Neuronal stem cell (in vitro differentiated cells): Measurements from ENCODE around the gene PPP2R5B.

Experiments
- DNase-seq: peaks from one replicate; pipeline ENCODE4 v3.0.0-alpha.2; 2013; ENCODE audit warnings: low spot score
- H2AFZ ChIP-seq: one replicate; pipeline ENCODE4 v1.6.1; 2013; ENCODE audit warnings: mild to moderate bottlenecking, low read length, inconsistent platforms
- H2AK5ac ChIP-seq: 2 replicates; pipeline ENCODE4 v1.6.1; 2013; ENCODE audit warnings: low read depth, mild to moderate bottlenecking, inconsistent platforms, low read length, moderate library complexity, mixed read lengths
- H2BK120ac ChIP-seq: 2 replicates; pipeline ENCODE4 v1.6.1; 2013; ENCODE audit warnings: low read depth, mild to moderate bottlenecking, inconsistent platforms, low read length, moderate library complexity, mixed read lengths
- H2BK12ac ChIP-seq: one replicate; pipeline ENCODE4 v1.6.1; 2013; ENCODE audit warnings: low read length, inconsistent platforms
- H2BK15ac ChIP-seq: 2 replicates; pipeline ENCODE4 v1.6.1; 2013; ENCODE audit warnings: mild to moderate bottlenecking, low read length, inconsistent platforms, mixed read lengths
- H2BK5ac ChIP-seq: one replicate; pipeline ENCODE4 v1.6.1; 2013; ENCODE audit warnings: inconsistent platforms, mild to moderate bottlenecking, low read length, moderate library complexity
- H3K14ac ChIP-seq: one replicate; pipeline ENCODE4 v1.6.1; 2013; ENCODE audit warnings: low read length, inconsistent platforms
- H3K18ac ChIP-seq: 2 replicates; pipeline ENCODE4 v1.6.1; 2013; ENCODE audit warnings: low read length, inconsistent platforms
- H3K23ac ChIP-seq: 2 replicates; pipeline ENCODE4 v1.6.1; 2013; ENCODE audit warnings: low read depth, mild to moderate bottlenecking, mixed read lengths, low read length, inconsistent platforms; ENCODE audit not compliant: poor library complexity
- H3K27ac ChIP-seq: replicated peaks from 3 replicates; pipeline ENCODE4 v1.5.1; 2013; ENCODE audit warnings: low read length, inconsistent platforms
- H3K27me3 ChIP-seq, 3 experiments: 2 replicates each; pipeline ENCODE4 v1.6.1; 2013; ENCODE audit warnings: low read length in 3 of 3, mild to moderate bottlenecking in 2 of 3, inconsistent platforms in 1 of 3, low read depth in 1 of 3, mixed read lengths in 1 of 3, moderate library complexity in 1 of 3; ENCODE audit not compliant: control insufficient read depth in 3 of 3, insufficient read depth in 3 of 3
- H3K36me3 ChIP-seq, 2 donors: replicated peaks in 1 of 2; 2 replicates each; pipeline ENCODE4 v1.6.1; 2013; ENCODE audit warnings: low read length in 2 of 2; ENCODE audit not compliant: control insufficient read depth in 2 of 2, insufficient read depth in 2 of 2
- H3K4ac ChIP-seq: 2 replicates; pipeline ENCODE4 v1.6.1; 2013; ENCODE audit warnings: inconsistent platforms, mild to moderate bottlenecking, low read length, moderate library complexity
- H3K4me1 ChIP-seq, 2 donors: 1 replicate in 1 of 2; 2 replicates in 1 of 2; pipeline ENCODE4 v1.6.1; 2013; ENCODE audit warnings: low read length in 2 of 2, low read depth in 1 of 2; ENCODE audit not compliant: control insufficient read depth in 2 of 2, insufficient read depth in 1 of 2
- H3K4me2 ChIP-seq: one replicate; pipeline ENCODE4 v1.6.1; 2013; ENCODE audit warnings: mild to moderate bottlenecking, low read length, inconsistent platforms; ENCODE audit not compliant: insufficient read depth, poor library complexity, severe bottlenecking
- H3K4me3 ChIP-seq, 2 donors: 2 replicates each; pipeline ENCODE4 v1.5.1; 2013; ENCODE audit warnings: low read length in 2 of 2, mild to moderate bottlenecking in 2 of 2, inconsistent platforms in 1 of 2, moderate library complexity in 1 of 2
- H3K79me1 ChIP-seq: one replicate; pipeline ENCODE4 v1.6.1; 2013; ENCODE audit warnings: low read depth, mild to moderate bottlenecking, inconsistent platforms, low read length, moderate library complexity
- H3K9ac ChIP-seq: one replicate; pipeline ENCODE4 v1.6.1; 2013; ENCODE audit warnings: mild to moderate bottlenecking, low read depth, low read length, inconsistent platforms; ENCODE audit not compliant: poor library complexity
- H3K9me3 ChIP-seq, 2 donors: replicated peaks in 1 of 2; 2 replicates each; pipeline versions ENCODE3 to v1.6.1; 2013; ENCODE audit warnings: low read length in 2 of 2, mild to moderate bottlenecking in 2 of 2, inconsistent platforms in 1 of 2, low read depth in 1 of 2, mixed read lengths in 1 of 2, moderate library complexity in 1 of 2; ENCODE audit not compliant: control insufficient read depth in 2 of 2, insufficient read depth in 1 of 2
- H4K8ac ChIP-seq: one replicate; pipeline ENCODE4 v1.6.1; 2013; ENCODE audit warnings: low read depth, mild to moderate bottlenecking, inconsistent platforms, low read length, moderate library complexity
- H4K91ac ChIP-seq: one replicate; pipeline ENCODE4 v1.6.1; 2013; ENCODE audit warnings: low read length, low read depth, mild to moderate bottlenecking, inconsistent platforms; ENCODE audit not compliant: poor library complexity
- WGBS, 2 donors: extraction: QIAGEN DNeasy Blood & Tissue Kit; methylation state at CpG; one replicate each; pipeline ENCODE4 v1.1.7; 2013; ENCODE audit warnings: missing lambda C conversion rate in 2 of 2, mixed read lengths in 1 of 2; ENCODE audit not compliant: insufficient read length in 2 of 2, insufficient replicate concordance in 1 of 2; ENCODE audit errors: extremely low coverage in 2 of 2; 5-methylcytosine and 5-hydroxymethylcytosine counted together

Gene PPP2R5B

DNA sequence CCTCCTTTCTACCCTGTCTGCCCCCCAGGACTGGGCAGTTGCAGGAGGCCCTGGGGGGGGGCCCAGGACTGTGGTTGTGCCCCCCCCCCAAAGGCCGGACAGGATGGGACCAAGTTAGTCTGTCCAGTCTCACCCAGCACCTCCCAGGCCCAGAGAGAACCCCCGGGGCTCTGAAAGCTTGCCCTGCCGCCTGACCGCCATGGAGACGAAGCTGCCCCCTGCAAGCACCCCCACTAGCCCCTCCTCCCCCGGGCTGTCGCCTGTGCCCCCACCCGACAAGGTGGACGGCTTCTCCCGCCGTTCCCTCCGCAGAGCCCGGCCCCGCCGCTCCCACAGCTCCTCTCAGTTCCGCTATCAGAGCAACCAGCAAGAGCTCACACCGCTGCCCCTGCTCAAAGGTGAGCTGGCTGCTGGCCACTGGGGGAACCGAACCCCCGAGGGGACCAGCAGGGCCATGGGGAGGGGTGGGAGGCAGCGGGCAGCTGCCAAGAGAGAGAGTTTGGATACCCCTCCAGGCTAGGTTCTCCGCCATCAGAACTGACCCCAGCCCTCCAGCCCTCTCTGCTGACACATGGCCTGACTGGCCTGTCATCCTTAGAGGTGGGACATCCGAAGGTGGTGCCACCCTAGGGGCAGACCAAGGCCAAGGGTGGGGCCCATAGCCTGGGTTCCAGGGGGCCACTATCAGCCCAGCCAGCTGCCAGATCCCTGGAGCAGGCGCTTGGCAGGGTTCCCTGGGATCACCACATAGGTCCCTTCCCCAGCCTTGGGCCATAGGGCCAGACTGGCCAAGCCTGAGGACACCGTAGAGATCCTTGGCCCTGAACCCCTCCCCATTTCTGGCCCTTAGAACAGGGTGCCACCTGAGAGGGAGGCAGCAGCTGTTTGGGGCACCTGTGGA is 1.3 kb downstream of the PPP2R5B start:
- no CpG with 5 or more reads among the region's 24 CpGs for WGBS, 2 donors
- H4K8ac ChIP-seq = no peak overlapping the region
- peak overlapping the region; percentile 71 for H3K18ac ChIP-seq
- peak overlapping the region; percentile 85 for H2BK15ac ChIP-seq
- H3K27me3 ChIP-seq = peaks cover 0 to 2% (median 0%) of the 10 kb centered on the region in 3 experiments
- peak overlapping the region in 1 of 2 donors; percentile 55 for H3K4me3 ChIP-seq
- peak overlapping the region; percentile 73 for H3K23ac ChIP-seq
- DNase-seq = no peak
- no peak overlapping the region for H3K9ac ChIP-seq
- no peak overlapping the region for H2BK12ac ChIP-seq
- peak overlapping the region; percentile 99 for H3K4me2 ChIP-seq
- peak overlapping the region; percentile 81 for H2AK5ac ChIP-seq
- H4K91ac ChIP-seq = no peak overlapping the region
- peaks cover 4 to 9% of the 10 kb centered on the region in 2 donors for H3K4me1 ChIP-seq
- H3K14ac ChIP-seq = no peak overlapping the region
- no peak overlapping the region for H2BK120ac ChIP-seq
- peaks cover 0 to 6% of the 10 kb centered on the region in 2 donors for H3K36me3 ChIP-seq
- peak overlapping the region; percentile 48 for H2BK5ac ChIP-seq
- H3K27ac ChIP-seq = no peak overlapping the region
- H3K79me1 ChIP-seq = no peaks in the 10 kb centered on the region
- no peaks in the 10 kb centered on the region for H3K9me3 ChIP-seq
- no peak overlapping the region for H2AFZ ChIP-seq
- H3K4ac ChIP-seq = no peak overlapping the region

DNA sequence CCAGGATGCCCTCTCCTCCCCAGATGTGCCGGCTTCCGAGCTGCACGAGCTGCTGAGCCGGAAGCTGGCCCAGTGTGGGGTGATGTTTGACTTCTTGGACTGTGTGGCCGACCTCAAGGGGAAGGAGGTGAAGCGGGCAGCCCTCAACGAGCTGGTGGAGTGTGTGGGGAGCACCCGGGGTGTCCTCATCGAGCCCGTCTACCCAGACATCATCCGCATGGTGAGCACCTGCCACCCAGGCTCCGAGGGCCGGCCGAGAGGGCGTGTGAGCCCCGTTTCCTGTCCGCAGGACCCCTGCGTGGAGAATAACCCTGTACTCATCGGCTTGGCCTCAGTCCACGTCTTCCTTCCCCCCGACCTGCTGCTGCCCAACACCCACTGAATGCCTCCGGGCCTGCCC is 2.2 kb downstream of the PPP2R5B start:
- no peak overlapping the region for H2BK120ac ChIP-seq
- no peak overlapping the region for H2AK5ac ChIP-seq
- H3K23ac ChIP-seq = peak overlapping the region; percentile 59
- H2BK12ac ChIP-seq = peak overlapping the region; percentile 78
- H3K4me3 ChIP-seq = no peak overlapping the region
- H3K4me2 ChIP-seq = no peak overlapping the region
- WGBS, 2 donors = no CpG with 5 or more reads among the region's 22 CpGs
- peaks cover 4 to 9% of the 10 kb centered on the region in 2 donors for H3K4me1 ChIP-seq
- H3K9ac ChIP-seq = no peak overlapping the region
- H3K27ac ChIP-seq = no peak overlapping the region
- no peak overlapping the region for H4K8ac ChIP-seq
- H3K79me1 ChIP-seq = no peaks in the 10 kb centered on the region
- H3K27me3 ChIP-seq = peaks cover 0 to 2% (median 0%) of the 10 kb centered on the region in 3 experiments
- no peaks in the 10 kb centered on the region for H3K9me3 ChIP-seq
- H2BK5ac ChIP-seq = no peak overlapping the region
- no peak for DNase-seq
- no peak overlapping the region for H3K14ac ChIP-seq
- H3K4ac ChIP-seq = no peak overlapping the region
- no peak overlapping the region for H2BK15ac ChIP-seq
- peaks cover 0 to 6% of the 10 kb centered on the region in 2 donors for H3K36me3 ChIP-seq
- no peak overlapping the region for H3K18ac ChIP-seq
- H2AFZ ChIP-seq = no peak overlapping the region
- H4K91ac ChIP-seq = no peak overlapping the region

DNA sequence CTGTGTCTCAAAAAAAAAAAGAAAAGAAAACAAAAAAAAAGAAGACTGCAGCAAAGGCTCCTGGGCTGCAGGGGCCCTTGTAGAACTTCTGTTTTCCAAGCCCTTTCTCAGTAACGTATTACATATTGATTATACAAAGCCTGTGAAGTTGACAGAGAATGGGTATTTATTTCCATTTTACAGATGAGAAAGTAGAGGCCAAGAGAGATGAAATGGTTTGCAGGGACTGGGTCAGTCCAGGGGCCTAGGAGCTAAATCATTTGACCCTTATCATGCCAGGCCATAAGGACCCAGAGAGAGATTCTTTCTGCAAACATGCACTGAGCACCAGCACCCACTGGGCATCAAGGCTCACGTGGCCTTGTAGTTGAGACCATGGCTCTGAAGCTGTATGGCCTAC is 4.5 kb downstream of the PPP2R5B start:
- H3K79me1 ChIP-seq = no peaks in the 10 kb centered on the region
- no peak overlapping the region for H4K91ac ChIP-seq
- no peak overlapping the region for H2BK15ac ChIP-seq
- H3K9ac ChIP-seq = no peak overlapping the region
- H2BK5ac ChIP-seq = no peak overlapping the region
- H3K4me2 ChIP-seq = no peak overlapping the region
- peaks cover 4 to 6% of the 10 kb centered on the region in 2 donors for H3K4me1 ChIP-seq
- H2BK120ac ChIP-seq = no peak overlapping the region
- H3K36me3 ChIP-seq = peaks cover 0 to 6% of the 10 kb centered on the region in 2 donors
- H4K8ac ChIP-seq = no peak overlapping the region
- H3K23ac ChIP-seq = no peak overlapping the region
- DNase-seq = no peak
- no peak overlapping the region for H2AK5ac ChIP-seq
- H3K27ac ChIP-seq = no peak overlapping the region
- H3K18ac ChIP-seq = no peak overlapping the region
- no peak overlapping the region for H2AFZ ChIP-seq
- H3K27me3 ChIP-seq = peaks cover 0 to 2% (median 0%) of the 10 kb centered on the region in 3 experiments
- H3K4me3 ChIP-seq = no peak overlapping the region
- H2BK12ac ChIP-seq = no peak overlapping the region
- WGBS, 2 donors = no CpG with 5 or more reads among the region's 2 CpGs
- no peaks in the 10 kb centered on the region for H3K9me3 ChIP-seq
- no peak overlapping the region for H3K4ac ChIP-seq
- no peak overlapping the region for H3K14ac ChIP-seq

DNA sequence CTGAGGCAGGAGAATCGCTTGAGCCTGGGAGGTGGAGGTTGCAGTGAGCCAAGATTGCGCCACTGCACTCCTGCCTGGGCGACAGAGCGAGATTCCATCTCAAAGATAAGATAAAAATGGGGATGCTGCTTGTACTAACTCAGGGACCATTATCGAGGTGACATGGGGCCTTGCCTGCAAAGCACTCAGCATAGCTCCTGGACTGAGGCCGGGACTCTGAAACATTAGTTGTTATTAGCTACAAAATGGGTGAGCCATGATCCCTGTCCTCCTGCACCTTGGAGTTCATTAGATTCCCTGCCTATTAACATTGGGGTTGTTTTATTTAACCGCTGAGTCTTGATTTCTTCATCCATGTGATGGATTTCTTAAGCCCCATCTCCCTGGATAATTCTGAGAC is 5.1 kb downstream of the PPP2R5B start:
- Histone ChIP-seq H3K4ac (no peak overlapping the region), H2BK5ac (no peak overlapping the region), H4K91ac (no peak overlapping the region), H3K36me3 (peaks cover 0 to 6% of the 10 kb centered on the region in 2 donors), H3K23ac (no peak overlapping the region), H2AFZ (no peak overlapping the region), H3K18ac (no peak overlapping the region), H3K9me3 (no peaks in the 10 kb centered on the region), H2BK120ac (no peak overlapping the region), H3K4me2 (no peak overlapping the region), H4K8ac (no peak overlapping the region), H2BK15ac (no peak overlapping the region), H3K79me1 (no peaks in the 10 kb centered on the region), H3K27me3 (peaks cover 0 to 2% (median 0%) of the 10 kb centered on the region in 3 experiments), H3K9ac (no peak overlapping the region), H2BK12ac (no peak overlapping the region), H3K4me1 (peaks cover 4 to 6% of the 10 kb centered on the region in 2 donors), H3K4me3 (no peak overlapping the region), H3K27ac (no peak overlapping the region), H3K14ac (no peak overlapping the region), H2AK5ac (no peak overlapping the region)
- no peak for DNase-seq
- WGBS, 2 donors = no CpG with 5 or more reads among the region's 7 CpGs
